Tibial nerve (tissue), 4 donors: ENCODE measurements around the gene ABHD8. TPM values are rescaled to one million over a fixed set of nuclear protein-coding genes. Genes with fewer than 3 reads are reported as not detected.

Source experiments
- DNase-seq, 2 donors: peaks; one replicate each; pipeline ENCODE4 v3.0.0-alpha.2; 2019; ENCODE audit warnings: low spot score in 2 of 2
- H3K27ac ChIP-seq, 4 donors: fragments of 200-600 bp; sonication (generic) in 3 of 4; one replicate each; pipeline ENCODE4 v1.5.1; 2017 to 2019; ENCODE audit warnings: mild to moderate bottlenecking in 1 of 4
- H3K27me3 ChIP-seq, 2 donors: fragments of 200-600 bp; sonication (generic) in 1 of 2; one replicate each; pipeline versions ENCODE4 v1.5.1 to v1.6.0; 2017 to 2019
- H3K36me3 ChIP-seq, 3 donors: fragments of 200-600 bp; sonication (generic); one replicate each; pipeline ENCODE4 v1.5.1; 2018 to 2019
- H3K4me1 ChIP-seq, 4 donors: fragments of 200-600 bp; sonication (generic) in 3 of 4; one replicate each; pipeline ENCODE4 v1.5.1; 2017 to 2019
- H3K4me3 ChIP-seq, 4 donors: fragments of 200-600 bp; sonication (generic) in 3 of 4; one replicate each; pipeline ENCODE4 v1.5.1; 2017 to 2019; ENCODE audit warnings: mild to moderate bottlenecking in 1 of 4, moderate library complexity in 1 of 4
- H3K9me3 ChIP-seq, 4 donors: fragments of 200-600 bp; sonication (generic) in 3 of 4; one replicate each; pipeline ENCODE4 v1.5.1; 2017 to 2019
- EP300 ChIP-seq, 2 donors: sonication (generic); formaldehyde crosslinking; IDR thresholded peaks; one replicate each; pipeline ENCODE4 v1.6.1; 2017; ENCODE audit warnings: antibody characterized with exemption in 2 of 2, mild to moderate bottlenecking in 1 of 2
- POLR2A ChIP-seq, 2 donors: fragments of 450-650 bp; IDR thresholded peaks; one replicate each; pipeline ENCODE4 v1.6.1; 2017; ENCODE audit warnings: antibody characterized with exemption in 2 of 2, mild to moderate bottlenecking in 2 of 2, moderate library complexity in 2 of 2
- WGBS, 2 donors: methylation state at CpG; one replicate each; pipeline ENCODE4 v1.1.5; 2018; 5-methylcytosine and 5-hydroxymethylcytosine counted together
- total RNA-seq, 4 donors: library from RNA; depleted of rRNA; stranded (reverse); fragments of >200 nt; gene quantifications; one replicate each; pipeline ENCODE4 v1.1.0, GENCODE V29; 2016
- TF ChIP-seq, protein P1 (sequence below), 5 experiments: fragments of 200-600 bp in 3 of 5; fragments of 450-650 bp in 2 of 5; sonication (generic) in 3 of 5; IDR thresholded peaks; one replicate each; pipeline ENCODE4 v1.5.1; 2016 to 2019; ENCODE audit warnings: antibody characterized with exemption in 5 of 5, mild to moderate bottlenecking in 3 of 5, moderate library complexity in 2 of 5

Gene ABHD8
- total RNA-seq, 4 donors from 2014 or later = 15.7 to 22.9 (median 19.9) TPM

DNA sequence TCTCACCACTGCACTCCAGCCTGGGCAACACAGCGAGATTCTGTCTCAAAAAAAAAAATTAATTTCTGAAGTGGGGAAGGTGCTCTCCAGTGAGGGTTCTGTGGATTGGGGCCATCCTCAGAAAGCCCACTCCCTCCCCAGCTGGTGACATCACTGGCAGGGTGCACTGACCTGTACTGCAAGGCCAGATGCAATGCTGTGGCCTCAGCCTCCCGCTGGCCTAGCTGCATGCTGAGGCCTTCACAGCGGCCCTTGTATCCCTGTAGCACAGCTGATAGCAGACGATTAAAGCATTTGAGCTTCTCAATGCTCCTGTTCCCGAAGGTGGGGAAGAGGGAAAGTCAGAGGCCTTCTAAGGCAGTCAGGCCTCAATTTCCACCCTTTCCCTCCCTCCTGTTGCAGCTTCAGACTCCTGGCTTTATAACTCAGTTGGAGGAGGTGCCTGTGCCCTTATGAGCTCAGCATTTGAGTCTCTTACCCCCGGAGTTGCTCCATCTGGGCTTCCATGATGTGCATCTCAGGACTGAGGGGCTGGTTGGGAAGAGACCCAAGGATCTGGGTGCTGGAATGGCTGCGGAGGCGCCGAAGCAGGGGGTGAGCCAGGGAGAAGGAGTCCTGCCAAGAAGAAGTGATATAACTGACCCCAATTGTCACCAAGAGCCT is 44.0 kb downstream of the ABHD8 start:
- no peaks in the 10 kb centered on the region for H3K36me3 ChIP-seq
- no peak for DNase-seq
- H3K27me3 ChIP-seq = no peaks in the 10 kb centered on the region
- H3K4me3 ChIP-seq = no peak overlapping the region
- TF ChIP-seq, protein P1, sequence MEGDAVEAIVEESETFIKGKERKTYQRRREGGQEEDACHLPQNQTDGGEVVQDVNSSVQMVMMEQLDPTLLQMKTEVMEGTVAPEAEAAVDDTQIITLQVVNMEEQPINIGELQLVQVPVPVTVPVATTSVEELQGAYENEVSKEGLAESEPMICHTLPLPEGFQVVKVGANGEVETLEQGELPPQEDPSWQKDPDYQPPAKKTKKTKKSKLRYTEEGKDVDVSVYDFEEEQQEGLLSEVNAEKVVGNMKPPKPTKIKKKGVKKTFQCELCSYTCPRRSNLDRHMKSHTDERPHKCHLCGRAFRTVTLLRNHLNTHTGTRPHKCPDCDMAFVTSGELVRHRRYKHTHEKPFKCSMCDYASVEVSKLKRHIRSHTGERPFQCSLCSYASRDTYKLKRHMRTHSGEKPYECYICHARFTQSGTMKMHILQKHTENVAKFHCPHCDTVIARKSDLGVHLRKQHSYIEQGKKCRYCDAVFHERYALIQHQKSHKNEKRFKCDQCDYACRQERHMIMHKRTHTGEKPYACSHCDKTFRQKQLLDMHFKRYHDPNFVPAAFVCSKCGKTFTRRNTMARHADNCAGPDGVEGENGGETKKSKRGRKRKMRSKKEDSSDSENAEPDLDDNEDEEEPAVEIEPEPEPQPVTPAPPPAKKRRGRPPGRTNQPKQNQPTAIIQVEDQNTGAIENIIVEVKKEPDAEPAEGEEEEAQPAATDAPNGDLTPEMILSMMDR (IDR thresholded peaks at IDR 0.05) = no peak
- TF ChIP-seq POLR2A (IDR thresholded peaks at IDR 0.05) = no peak
- no peak for TF ChIP-seq EP300 (IDR thresholded peaks at IDR 0.05)
- WGBS, 2 donors = 91 to 92% methylated on average over 9 of the region's 9 CpGs
- peaks cover 0 to 16% (median 0%) of the 10 kb centered on the region in 4 donors for H3K9me3 ChIP-seq
- H3K27ac ChIP-seq = no peak overlapping the region
- peaks cover 0 to 2% (median 0%) of the 10 kb centered on the region in 4 donors for H3K4me1 ChIP-seq

GRCh38 chr19:17256130-17256529 is 47.1 kb downstream of the ABHD8 start:
- no peak overlapping the region for H3K4me3 ChIP-seq
- WGBS, 2 donors = 82 to 92% methylated on average over 3 of the region's 3 CpGs
- no peaks in the 10 kb centered on the region for H3K36me3 ChIP-seq

GRCh38 chr19:17255150-17255621 is 48.0 kb downstream of the ABHD8 start:
- no peaks in the 10 kb centered on the region for H3K36me3 ChIP-seq
- H3K4me3 ChIP-seq = no peak overlapping the region
- H3K27me3 ChIP-seq = no peaks in the 10 kb centered on the region
- no peak for DNase-seq
- 67 to 79% methylated on average over 18 of the region's 18 CpGs for WGBS, 2 donors
- no peaks in the 10 kb centered on the region for H3K4me1 ChIP-seq
- H3K9me3 ChIP-seq = peaks cover 0 to 16% (median 0%) of the 10 kb centered on the region in 4 donors
- no peak overlapping the region for H3K27ac ChIP-seq
- TF ChIP-seq, protein P1 (IDR thresholded peaks at IDR 0.05) = no peak
- no peak for TF ChIP-seq POLR2A (IDR thresholded peaks at IDR 0.05)
- no peak for TF ChIP-seq EP300 (IDR thresholded peaks at IDR 0.05)

More at GRCh38 chr19:17256130-17256529, 47.1 kb downstream of the ABHD8 start:
- Histone ChIP-seq H3K27me3 (no peaks in the 10 kb centered on the region), H3K9me3 (peaks cover 0 to 16% (median 0%) of the 10 kb centered on the region in 4 donors), H3K27ac (no peak overlapping the region), H3K4me1 (peaks cover 0 to 2% (median 0%) of the 10 kb centered on the region in 4 donors)
- TF ChIP-seq, protein P1 (IDR thresholded peaks at IDR 0.05) = no peak
- TF ChIP-seq EP300 (IDR thresholded peaks at IDR 0.05) (no peak), POLR2A (IDR thresholded peaks at IDR 0.05) (no peak)
- DNase-seq = no peak

DNA sequence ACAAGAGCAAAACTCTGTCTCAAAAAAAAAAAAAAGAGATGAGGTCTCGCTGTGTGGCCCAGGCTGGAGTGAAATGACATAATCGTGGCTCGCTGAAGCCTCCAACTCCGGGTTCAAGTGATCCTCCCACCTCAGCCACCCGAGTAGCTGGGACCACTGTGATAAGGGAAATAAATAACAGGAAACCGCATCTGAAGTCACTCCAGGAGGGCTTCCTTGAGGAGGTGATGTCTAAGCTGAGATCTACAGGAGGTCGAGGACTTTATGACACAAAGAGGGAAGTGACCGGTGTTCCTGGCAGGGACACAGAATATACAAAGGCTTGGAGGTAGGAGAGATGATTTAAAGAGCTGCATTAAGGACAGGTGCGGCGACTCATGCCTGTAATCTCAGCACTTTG is 48.6 kb downstream of the ABHD8 start:
- H3K27me3 ChIP-seq = no peaks in the 10 kb centered on the region
- no peaks in the 10 kb centered on the region for H3K4me1 ChIP-seq
- DNase-seq = no peak
- no peak overlapping the region for H3K4me3 ChIP-seq
- TF ChIP-seq EP300 (IDR thresholded peaks at IDR 0.05) (no peak), POLR2A (IDR thresholded peaks at IDR 0.05) (no peak)
- TF ChIP-seq, protein P1 (IDR thresholded peaks at IDR 0.05) = no peak
- H3K27ac ChIP-seq = no peak overlapping the region
- H3K9me3 ChIP-seq = peaks cover 0 to 11% (median 0%) of the 10 kb centered on the region in 4 donors
- WGBS, 2 donors = 83 to 86% methylated on average over 10 of the region's 10 CpGs
- no peaks in the 10 kb centered on the region for H3K36me3 ChIP-seq

GRCh38 chr19:17249887-17250548 is 53.2 kb downstream of the ABHD8 start:
- Histone ChIP-seq H3K9me3 (no peaks in the 10 kb centered on the region), H3K4me1 (peaks cover 0 to 34% (median 15%) of the 10 kb centered on the region in 4 donors), H3K27me3 (no peaks in the 10 kb centered on the region), H3K4me3 (no peak overlapping the region), H3K36me3 (no peaks in the 10 kb centered on the region), H3K27ac (no peak overlapping the region)
- no peak for TF ChIP-seq POLR2A (IDR thresholded peaks at IDR 0.05)
- TF ChIP-seq EP300 (IDR thresholded peaks at IDR 0.05) = no peak
- TF ChIP-seq, protein P1 (IDR thresholded peaks at IDR 0.05) = no peak
- WGBS, 2 donors = 83 to 91% methylated on average over 10 to 13 of the region's 15 CpGs
- no peak for DNase-seq
